Activated CD8-positive, alpha-beta T cell treated with anti-CD3 and anti-CD28 coated beads for 36 hours (primary cell): ENCODE results near the gene INA. TPM values are rescaled to one million over a fixed set of nuclear protein-coding genes. Genes with fewer than 3 reads are reported as not detected.

Experiments used
- ATAC-seq: fragments of 200-7000 bp; cut with Tn5 transposase; one replicate; pipeline ENCODE4 v1.10.0; 2021; ENCODE audit warnings: mild to moderate bottlenecking, moderate library complexity
- CTCF ChIA-PET: fragments of 350-600 bp; sonication (Branson Sonifier 250); formaldehyde crosslinking; loops from one replicate; lab custom pipeline; 2021; ENCODE audit warnings: antibody characterized with exemption; lab: Charles Lee
- POLR2A ChIA-PET: fragments of 350-600 bp; sonication (Branson Sonifier 250); formaldehyde crosslinking; loops from one replicate; lab custom pipeline; 2021; ENCODE audit warnings: antibody characterized with exemption; lab: Charles Lee
- DNase-seq: peaks from one replicate; pipeline ENCODE4 v3.0.0-alpha.2; 2020
- H3K27ac Mint-ChIP-seq: one replicate; pipeline ENCODE4 v1.8.0; 2021; ENCODE audit warnings: mild to moderate bottlenecking, mixed read lengths
- H3K27me3 Mint-ChIP-seq: one replicate; pipeline ENCODE4 v1.8.0; 2021; ENCODE audit warnings: mixed read lengths
- H3K36me3 Mint-ChIP-seq: one replicate; pipeline ENCODE4 v1.8.0; 2021; ENCODE audit warnings: low read depth, mixed read lengths
- H3K4me1 Mint-ChIP-seq: one replicate; pipeline ENCODE4 v1.8.0; 2021; ENCODE audit warnings: low read depth, mixed read lengths
- H3K4me3 Mint-ChIP-seq: one replicate; pipeline ENCODE4 v1.8.0; 2021; ENCODE audit warnings: mild to moderate bottlenecking, moderate library complexity, mixed read lengths
- H3K9me3 Mint-ChIP-seq: one replicate; pipeline ENCODE4 v1.8.0; 2021; ENCODE audit warnings: mixed read lengths
- CTCF ChIP-seq: fragments of 200-600 bp; IDR thresholded peaks from one replicate; pipeline ENCODE4 v1.8.0; 2022; ENCODE audit warnings: antibody characterized with exemption, mild to moderate bottlenecking
- intact Hi-C: fragments of 100-400 bp; cut with micrococcal nuclease; formaldehyde crosslinking; loops from one replicate; pipeline ENCODE4 v1.10.0; 2022
- total RNA-seq, 2 experiments: library from RNA; stranded (reverse); gene quantifications; one replicate each; pipeline ENCODE4 v1.2.3, GENCODE V29; 2021

The INA gene
- total RNA-seq, 2 experiments from 2014 or later = 0.25 to 0.27 TPM

- Mint-ChIP-seq H3K27ac (no peak overlapping the region), H3K36me3 (no peaks in the 10 kb centered on the region), H3K9me3 (no peaks in the 10 kb centered on the region), H3K4me1 (no peaks in the 10 kb centered on the region), H3K4me3 (no peak overlapping the region), H3K27me3 (no peaks in the 10 kb centered on the region)
- ChIA-PET POLR2A (no interaction called here), CTCF (no interaction called here)
- DNase-seq (no peak), ATAC-seq (no peak)
- TF ChIP-seq CTCF = no peak
- intact Hi-C loops = no loop called here
Measured at GRCh38 chr10:103232772-103233488, 44.0 kb upstream of the INA start.

- ATAC-seq = no peak
- H3K4me1 Mint-ChIP-seq = peaks cover 4% of the 10 kb centered on the region
- no peak for DNase-seq
- no peaks in the 10 kb centered on the region for H3K27me3 Mint-ChIP-seq
- H3K9me3 Mint-ChIP-seq = no peaks in the 10 kb centered on the region
- intact Hi-C loops = no loop called here
- H3K4me3 Mint-ChIP-seq = no peak overlapping the region
- no peak overlapping the region for H3K27ac Mint-ChIP-seq
- no peaks in the 10 kb centered on the region for H3K36me3 Mint-ChIP-seq
- ChIA-PET CTCF (interaction anchor here (0.6 to 1.2 kb wide), 2 partner anchors 9 to 99 kb away, joined by 3 to 8 read pairs; no protein-coding TSS in a partner anchor), POLR2A (no interaction called here)
- TF ChIP-seq CTCF = no peak
Measured at GRCh38 chr10:103235775-103236174, 41.2 kb upstream of the INA start.

GRCh38 chr10:103238506-103239252 lies 38.3 kb upstream of the INA start:
- no peaks in the 10 kb centered on the region for H3K9me3 Mint-ChIP-seq
- DNase-seq (no peak), ATAC-seq (no peak)
- H3K27me3 Mint-ChIP-seq = no peaks in the 10 kb centered on the region
- H3K27ac Mint-ChIP-seq = no peak overlapping the region
- peaks cover 8% of the 10 kb centered on the region for H3K4me1 Mint-ChIP-seq
- TF ChIP-seq CTCF = no peak
- H3K36me3 Mint-ChIP-seq = no peaks in the 10 kb centered on the region
- CTCF ChIA-PET = interaction anchor here (1.0 to 1.2 kb wide), 2 partner anchors 39 to 321 kb away, joined by 3 to 4 read pairs; partner anchors contain the start of genes CNNM2 and INA
- H3K4me3 Mint-ChIP-seq = no peak overlapping the region
- intact Hi-C loops = no loop called here
- POLR2A ChIA-PET = no interaction called here

- no peaks in the 10 kb centered on the region for H3K27me3 Mint-ChIP-seq
- TF ChIP-seq CTCF = no peak
- H3K9me3 Mint-ChIP-seq = no peaks in the 10 kb centered on the region
- POLR2A ChIA-PET = interaction anchor here (1.2 to 1.5 kb wide), 2 partner anchors 49 to 67 kb away, joined by 3 to 4 read pairs; partner anchors contain the start of gene NT5C2
- H3K36me3 Mint-ChIP-seq = no peaks in the 10 kb centered on the region
- ATAC-seq (peak; percentile 20), DNase-seq (no peak)
- peaks cover 8% of the 10 kb centered on the region for H3K4me1 Mint-ChIP-seq
- no peak overlapping the region for H3K27ac Mint-ChIP-seq
- CTCF ChIA-PET = interaction anchor here (1.0 to 1.6 kb wide), 2 partner anchors 8 to 171 kb away, joined by 3 to 4 read pairs; no protein-coding TSS in a partner anchor
- no peak overlapping the region for H3K4me3 Mint-ChIP-seq
- intact Hi-C loops = loop anchor here (10.0 kb wide), 3 partner anchors 167 to 397 kb away; partner anchors contain the start of gene CNNM2
Measured at GRCh38 chr10:103241262-103242011, 35.5 kb upstream of the INA start.
